ENCODE measurements around the gene SUSD1.

GRCh38 chr9:112006361-112007020, 168.6 kb downstream of the SUSD1 start:
- TF ChIP-seq JUND (IDR thresholded peaks at IDR 0.05) (no peak), CTCF (IDR thresholded peaks at IDR 0.05) (no peak), REST (IDR thresholded peaks at IDR 0.05; ENCODE audit: low read depth, low read length) (no peak)

Data from SK-N-SH (cell line).